HG03558 (cell line): Measurements from ENCODE around the gene ZNF487.
"Not testable (repeated sequence)": the region's sequence is repeated elsewhere in the genome, so short reads cannot be mapped to it uniquely, and the experiment has no call there.

Experiments used
- ATAC-seq: cut with Tn5 transposase; IDR thresholded peaks from one replicate; pipeline ENCODE4 v1.9.1; 2021; ENCODE audit warnings: moderate number of reproducible peaks; ENCODE audit not compliant: unreplicated experiment; ENCODE audit errors: extremely low read depth

ZNF487 gene

GRCh38 chr10:43427166-43427825 is 9.6 kb upstream of the ZNF487 start:
- ATAC-seq, result peak; percentile 83

GRCh38 chr10:43430926-43431663 is 5.8 kb upstream of the ZNF487 start:
- ATAC-seq, result no peak

GRCh38 chr10:43437141-43437870 is 395 bp downstream of the ZNF487 start:
- no peak for ATAC-seq

GRCh38 chr10:43440463-43441134 is 3.7 kb downstream of the ZNF487 start:
- ATAC-seq, result no peak

- no peak for ATAC-seq
Measured at GRCh38 chr10:43444323-43444722, 7.4 kb downstream of the ZNF487 start.

- ATAC-seq, result no peak
Measured at GRCh38 chr10:43444897-43445466, 8.1 kb downstream of the ZNF487 start.

- not testable (repeated sequence) for ATAC-seq
Measured at GRCh38 chr10:43446219-43447017, 9.5 kb downstream of the ZNF487 start.

GRCh38 chr10:43448742-43449141 is 11.8 kb downstream of the ZNF487 start:
- ATAC-seq, result no peak

- ATAC-seq, result no peak
Measured at GRCh38 chr10:43452356-43452914, 15.5 kb downstream of the ZNF487 start.

- no peak for ATAC-seq
Measured at GRCh38 chr10:43453266-43453831, 16.4 kb downstream of the ZNF487 start.

GRCh38 chr10:43454025-43454424 is 17.1 kb downstream of the ZNF487 start:
- not testable (repeated sequence) for ATAC-seq

GRCh38 chr10:43456561-43456960 is 19.6 kb downstream of the ZNF487 start:
- not testable (repeated sequence) for ATAC-seq

GRCh38 chr10:43458227-43458626 is 21.3 kb downstream of the ZNF487 start:
- no peak for ATAC-seq

GRCh38 chr10:43461950-43462349 is 25.0 kb downstream of the ZNF487 start:
- ATAC-seq, result no peak

GRCh38 chr10:43465086-43465735 is 28.3 kb downstream of the ZNF487 start:
- not testable (repeated sequence) for ATAC-seq

- not testable (repeated sequence) for ATAC-seq
Measured at GRCh38 chr10:43465736-43466120, 28.8 kb downstream of the ZNF487 start.

GRCh38 chr10:43471146-43471545 is 34.2 kb downstream of the ZNF487 start:
- ATAC-seq, result no peak

GRCh38 chr10:43471935-43472720 is 35.2 kb downstream of the ZNF487 start:
- no peak for ATAC-seq
